Mesenchymal stem cell (in vitro differentiated cells and primary cell): ENCODE results near the gene C9orf153.

ENCODE experiments used
- DNase-seq: peaks from one replicate; pipeline ENCODE4 v3.0.0-alpha.2; 2013
- H2AFZ ChIP-seq: one replicate; pipeline ENCODE4 v1.6.1; 2013; ENCODE audit warnings: low read depth, mild to moderate bottlenecking, control low read depth, inconsistent platforms, low read length, moderate library complexity
- H2AK5ac ChIP-seq: 2 replicates; pipeline ENCODE4 v1.6.1; 2013; ENCODE audit warnings: low read length, moderate library complexity, mild to moderate bottlenecking, inconsistent platforms; ENCODE audit not compliant: severe bottlenecking
- H2BK120ac ChIP-seq: one replicate; pipeline ENCODE4 v1.6.1; 2013; ENCODE audit warnings: low read depth, mild to moderate bottlenecking, inconsistent platforms, low read length, moderate library complexity
- H2BK12ac ChIP-seq, 2 experiments: one replicate each; pipeline ENCODE4 v1.6.1; 2013; ENCODE audit warnings: inconsistent platforms in 2 of 2, low read length in 2 of 2, mild to moderate bottlenecking in 2 of 2, moderate library complexity in 2 of 2, control low read depth in 1 of 2
- H2BK15ac ChIP-seq: one replicate; pipeline ENCODE4 v1.6.1; 2013; ENCODE audit warnings: mild to moderate bottlenecking, low read depth, inconsistent platforms; ENCODE audit not compliant: poor library complexity, severe bottlenecking
- H2BK5ac ChIP-seq: 2 replicates; pipeline ENCODE4 v1.6.1; 2013; ENCODE audit warnings: low read depth, mild to moderate bottlenecking, low read length, control low read depth, inconsistent platforms; ENCODE audit not compliant: poor library complexity, severe bottlenecking
- H3K14ac ChIP-seq, 2 experiments: one replicate each; pipeline ENCODE4 v1.6.1; 2013; ENCODE audit warnings: inconsistent platforms in 2 of 2, low read length in 2 of 2, control low read depth in 1 of 2, mild to moderate bottlenecking in 1 of 2, moderate library complexity in 1 of 2
- H3K18ac ChIP-seq, 2 experiments: one replicate each; pipeline ENCODE4 v1.6.1; 2013; ENCODE audit warnings: inconsistent platforms in 2 of 2, low read length in 2 of 2, control low read depth in 1 of 2, low read depth in 1 of 2, mild to moderate bottlenecking in 1 of 2
- H3K23ac ChIP-seq, 2 experiments: one replicate each; pipeline ENCODE4 v1.6.1; 2013; ENCODE audit warnings: inconsistent platforms in 2 of 2, low read length in 2 of 2, mild to moderate bottlenecking in 2 of 2, moderate library complexity in 2 of 2, control low read depth in 1 of 2
- H3K27ac ChIP-seq: 2 replicates; pipeline ENCODE4 v1.5.1; 2013; ENCODE audit warnings: mild to moderate bottlenecking, moderate library complexity, low read length, control low read depth, inconsistent platforms; ENCODE audit not compliant: poor library complexity, severe bottlenecking
- H3K27me3 ChIP-seq, 2 experiments: 2 replicates each; pipeline versions ENCODE4 v1.6.1 to v1.7.0; 2013; ENCODE audit warnings: low read length in 2 of 2, mild to moderate bottlenecking in 2 of 2, moderate library complexity in 2 of 2, control low read depth in 1 of 2, inconsistent platforms in 1 of 2; ENCODE audit not compliant: control insufficient read depth in 1 of 2, insufficient read depth in 1 of 2
- H3K36me3 ChIP-seq, 2 experiments: 2 replicates each; pipeline versions ENCODE4 v1.6.1 to v1.7.0; 2013; ENCODE audit warnings: low read length in 2 of 2, control low read depth in 1 of 2, inconsistent platforms in 1 of 2, low read depth in 1 of 2, mild to moderate bottlenecking in 1 of 2; ENCODE audit not compliant: insufficient read depth in 2 of 2, control insufficient read depth in 1 of 2
- H3K4ac ChIP-seq, 2 experiments: one replicate each; pipeline ENCODE4 v1.6.1; 2013; ENCODE audit warnings: inconsistent platforms in 2 of 2, low read length in 2 of 2, mild to moderate bottlenecking in 2 of 2, moderate library complexity in 2 of 2, control low read depth in 1 of 2, low read depth in 1 of 2
- H3K4me1 ChIP-seq: 2 replicates; pipeline ENCODE4 v1.6.1; 2013; ENCODE audit warnings: low read depth, low read length, control low read depth; ENCODE audit not compliant: control insufficient read depth, insufficient read depth
- H3K4me2 ChIP-seq: 2 replicates; pipeline ENCODE4 v1.6.1; 2013; ENCODE audit warnings: low read length, mild to moderate bottlenecking, inconsistent platforms; ENCODE audit not compliant: poor library complexity, severe bottlenecking
- H3K4me3 ChIP-seq, 2 experiments: 2 replicates each; pipeline versions ENCODE4 v1.5.1 to v1.7.0; 2013; ENCODE audit warnings: low read length in 2 of 2, mild to moderate bottlenecking in 2 of 2, control low read depth in 1 of 2, low read depth in 1 of 2; ENCODE audit not compliant: insufficient read depth in 1 of 2
- H3K79me1 ChIP-seq: replicated peaks from 2 replicates; pipeline ENCODE4 v1.6.1; 2013; ENCODE audit warnings: mild to moderate bottlenecking, control low read depth, low read length, inconsistent platforms; ENCODE audit not compliant: poor library complexity, severe bottlenecking
- H3K9ac ChIP-seq: 2 replicates; pipeline ENCODE4 v1.7.0; 2013; ENCODE audit warnings: mild to moderate bottlenecking, low read length, moderate library complexity
- H3K9me3 ChIP-seq: 2 replicates; pipeline ENCODE4 v1.7.0; 2013; ENCODE audit warnings: mild to moderate bottlenecking, low read length; ENCODE audit not compliant: control insufficient read depth
- H4K8ac ChIP-seq: one replicate; pipeline ENCODE4 v1.6.1; 2013; ENCODE audit warnings: inconsistent platforms, mild to moderate bottlenecking, low read length, moderate library complexity
- H4K91ac ChIP-seq: one replicate; pipeline ENCODE4 v1.6.1; 2013; ENCODE audit warnings: mild to moderate bottlenecking, low read length, inconsistent platforms
- WGBS: methylation state at CpG from one replicate; pipeline ENCODE4 v1.1.7; 2013; ENCODE audit warnings: mixed read lengths; 5-methylcytosine and 5-hydroxymethylcytosine counted together

The C9orf153 gene

DNA sequence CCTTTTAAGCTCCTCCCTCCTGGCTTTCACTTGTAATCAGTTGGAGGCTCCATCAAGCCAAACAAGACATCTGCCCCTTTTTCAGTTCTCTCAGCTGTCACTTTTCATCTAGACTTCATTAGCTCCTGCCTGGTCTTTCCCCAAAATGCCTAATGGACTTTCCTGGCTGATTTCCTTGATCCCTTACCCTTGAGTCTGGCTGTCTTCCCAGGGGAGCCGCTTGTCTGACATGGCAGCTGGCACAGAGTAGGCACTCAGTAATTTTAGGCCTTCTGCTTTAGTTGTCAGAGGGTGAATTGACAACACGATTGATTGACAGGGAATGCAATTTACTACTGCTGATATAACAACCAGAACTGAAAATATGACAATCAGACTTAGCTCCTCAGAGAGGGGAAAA, 2.1 kb downstream of the C9orf153 start:
- Histone ChIP-seq H3K27ac (no peak overlapping the region), H2AFZ (no peak overlapping the region), H4K8ac (no peak overlapping the region), H3K23ac (no peak overlapping the region), H2BK15ac (no peak overlapping the region), H3K4ac (no peak overlapping the region), H3K4me3 (no peak overlapping the region), H2AK5ac (no peak overlapping the region), H3K9ac (no peak overlapping the region), H2BK5ac (no peak overlapping the region), H3K14ac (no peak overlapping the region), H3K36me3 (peaks cover 5 to 6% of the 10 kb centered on the region in 2 experiments), H3K27me3 (no peaks in the 10 kb centered on the region), H4K91ac (no peak overlapping the region), H2BK12ac (no peak overlapping the region), H3K79me1 (no peaks in the 10 kb centered on the region), H3K4me2 (no peak overlapping the region), H3K9me3 (no peaks in the 10 kb centered on the region), H3K4me1 (no peaks in the 10 kb centered on the region), H3K18ac (no peak overlapping the region), H2BK120ac (no peak overlapping the region)
- 88% methylated on average over 1 of the region's 2 CpGs for WGBS
- DNase-seq = no peak

DNA sequence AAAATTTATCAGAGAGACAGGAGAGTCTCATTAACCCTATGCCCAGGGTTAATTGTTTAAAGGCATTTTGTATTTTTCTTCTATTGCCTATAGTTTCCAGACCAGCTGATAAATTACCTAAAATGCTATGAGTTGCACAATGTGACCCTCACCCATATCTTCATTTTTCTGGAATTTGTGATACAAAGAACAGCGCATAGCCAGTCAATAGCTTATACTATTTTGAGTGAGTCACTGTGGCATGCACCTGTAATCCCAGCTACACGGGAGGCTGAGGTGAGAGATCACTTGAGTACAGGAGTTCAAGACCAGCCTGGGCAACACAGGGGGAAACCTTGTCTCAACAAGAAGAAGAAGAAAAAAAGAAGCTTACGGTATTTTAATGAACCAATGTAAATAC, 2.8 kb downstream of the C9orf153 start:
- 85% methylated on average over 3 of the region's 3 CpGs for WGBS

DNA sequence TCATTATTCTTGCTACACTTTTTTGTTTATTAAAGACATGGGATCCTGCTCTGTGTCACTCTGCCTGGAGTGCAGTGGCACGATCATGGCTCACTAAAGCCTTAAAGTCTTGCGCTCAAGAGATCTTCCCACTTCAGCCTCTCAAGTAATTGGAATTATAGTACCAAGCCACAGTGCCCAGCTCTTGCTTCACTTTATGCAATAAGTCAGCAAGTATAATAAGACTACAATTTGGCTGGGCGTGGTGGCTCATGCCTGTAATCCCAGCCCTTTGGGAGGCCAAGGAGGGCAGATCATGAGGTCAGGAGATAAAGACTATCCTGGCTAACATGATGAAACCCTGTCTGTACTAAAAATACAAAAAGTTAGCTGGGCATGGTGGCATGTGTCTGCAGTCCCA, 5.9 kb downstream of the C9orf153 start:
- Histone ChIP-seq H3K23ac (no peak overlapping the region), H2BK5ac (no peak overlapping the region), H3K4me3 (no peak overlapping the region), H3K4me2 (no peak overlapping the region), H3K79me1 (no peaks in the 10 kb centered on the region), H3K9ac (no peak overlapping the region), H2BK120ac (no peak overlapping the region), H3K4me1 (no peaks in the 10 kb centered on the region), H4K8ac (no peak overlapping the region), H3K27me3 (no peaks in the 10 kb centered on the region), H2BK15ac (no peak overlapping the region), H3K18ac (no peak overlapping the region), H3K9me3 (no peaks in the 10 kb centered on the region), H2AK5ac (no peak overlapping the region), H4K91ac (no peak overlapping the region), H2BK12ac (no peak overlapping the region), H3K36me3 (no peaks in the 10 kb centered on the region), H3K27ac (no peak overlapping the region), H3K4ac (no peak overlapping the region), H3K14ac (no peak overlapping the region), H2AFZ (no peak overlapping the region)
- WGBS = 94% methylated on average over 3 of the region's 3 CpGs
- no peak for DNase-seq

More for the DNA sequence above, 2.8 kb downstream of the C9orf153 start:
- H3K4me2 ChIP-seq = no peak overlapping the region
- H2AK5ac ChIP-seq = no peak overlapping the region
- no peak overlapping the region for H3K27ac ChIP-seq
- H3K14ac ChIP-seq = no peak overlapping the region
- H4K8ac ChIP-seq = no peak overlapping the region
- peaks cover 4 to 6% of the 10 kb centered on the region in 2 experiments for H3K36me3 ChIP-seq
- H2BK12ac ChIP-seq = no peak overlapping the region
- no peak overlapping the region for H3K23ac ChIP-seq
- H3K27me3 ChIP-seq = no peaks in the 10 kb centered on the region
- no peak overlapping the region for H2BK5ac ChIP-seq
- no peak overlapping the region for H3K4ac ChIP-seq
- DNase-seq = no peak
- no peak overlapping the region for H2BK15ac ChIP-seq
- H3K79me1 ChIP-seq = no peaks in the 10 kb centered on the region
- H4K91ac ChIP-seq = no peak overlapping the region
- no peak overlapping the region for H2BK120ac ChIP-seq
- H2AFZ ChIP-seq = no peak overlapping the region
- no peaks in the 10 kb centered on the region for H3K9me3 ChIP-seq
- no peak overlapping the region for H3K9ac ChIP-seq
- no peak overlapping the region for H3K18ac ChIP-seq
- H3K4me1 ChIP-seq = no peaks in the 10 kb centered on the region
- no peak overlapping the region for H3K4me3 ChIP-seq

DNA sequence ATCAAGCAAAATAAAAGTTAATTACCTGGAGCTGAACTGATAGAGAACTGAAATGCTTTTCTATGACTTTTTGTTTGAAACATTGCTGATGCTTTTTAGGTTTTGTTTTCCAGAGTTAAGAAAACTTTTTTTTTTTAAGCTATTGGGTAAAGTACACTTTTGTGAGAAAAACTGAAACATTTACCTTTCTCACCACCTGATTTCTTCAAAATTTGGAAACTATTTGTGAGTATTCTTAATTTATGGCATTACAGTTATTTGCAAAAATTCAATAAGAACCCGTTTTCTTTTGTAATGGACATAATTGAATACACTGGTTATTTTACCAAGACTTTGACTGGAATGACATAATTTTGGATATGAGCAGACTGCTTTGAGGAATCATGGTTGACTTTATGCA, 6.6 kb downstream of the C9orf153 start:
- H3K27ac ChIP-seq = no peak overlapping the region
- no peaks in the 10 kb centered on the region for H3K79me1 ChIP-seq
- H3K4ac ChIP-seq = no peak overlapping the region
- H3K27me3 ChIP-seq = no peaks in the 10 kb centered on the region
- H2AK5ac ChIP-seq = no peak overlapping the region
- H4K91ac ChIP-seq = no peak overlapping the region
- DNase-seq = no peak
- no peaks in the 10 kb centered on the region for H3K36me3 ChIP-seq
- no peak overlapping the region for H4K8ac ChIP-seq
- H3K18ac ChIP-seq = no peak overlapping the region
- H3K4me3 ChIP-seq = no peak overlapping the region
- no peak overlapping the region for H3K4me2 ChIP-seq
- H3K23ac ChIP-seq = no peak overlapping the region
- H2AFZ ChIP-seq = no peak overlapping the region
- no peak overlapping the region for H2BK12ac ChIP-seq
- H2BK120ac ChIP-seq = no peak overlapping the region
- WGBS = 100% methylated on average over 1 of the region's 1 CpG
- H3K14ac ChIP-seq = no peak overlapping the region
- H2BK5ac ChIP-seq = no peak overlapping the region
- no peak overlapping the region for H3K9ac ChIP-seq
- no peak overlapping the region for H2BK15ac ChIP-seq
- no peaks in the 10 kb centered on the region for H3K4me1 ChIP-seq
- H3K9me3 ChIP-seq = no peaks in the 10 kb centered on the region
